SH-SY5Y (cell line): ENCODE measurements around the gene RFTN1.

Source experiments
- GATA2 ChIP-seq: IDR thresholded peaks from 2 replicates; pipeline ENCODE4 v1.6.1; 2011; ENCODE audit warnings: mild to moderate bottlenecking, low read depth, low read length
- GATA3 ChIP-seq: IDR thresholded peaks from 2 replicates; pipeline ENCODE4 v1.6.1; 2011; ENCODE audit warnings: low read depth, mild to moderate bottlenecking, low read length, moderate library complexity

DNA sequence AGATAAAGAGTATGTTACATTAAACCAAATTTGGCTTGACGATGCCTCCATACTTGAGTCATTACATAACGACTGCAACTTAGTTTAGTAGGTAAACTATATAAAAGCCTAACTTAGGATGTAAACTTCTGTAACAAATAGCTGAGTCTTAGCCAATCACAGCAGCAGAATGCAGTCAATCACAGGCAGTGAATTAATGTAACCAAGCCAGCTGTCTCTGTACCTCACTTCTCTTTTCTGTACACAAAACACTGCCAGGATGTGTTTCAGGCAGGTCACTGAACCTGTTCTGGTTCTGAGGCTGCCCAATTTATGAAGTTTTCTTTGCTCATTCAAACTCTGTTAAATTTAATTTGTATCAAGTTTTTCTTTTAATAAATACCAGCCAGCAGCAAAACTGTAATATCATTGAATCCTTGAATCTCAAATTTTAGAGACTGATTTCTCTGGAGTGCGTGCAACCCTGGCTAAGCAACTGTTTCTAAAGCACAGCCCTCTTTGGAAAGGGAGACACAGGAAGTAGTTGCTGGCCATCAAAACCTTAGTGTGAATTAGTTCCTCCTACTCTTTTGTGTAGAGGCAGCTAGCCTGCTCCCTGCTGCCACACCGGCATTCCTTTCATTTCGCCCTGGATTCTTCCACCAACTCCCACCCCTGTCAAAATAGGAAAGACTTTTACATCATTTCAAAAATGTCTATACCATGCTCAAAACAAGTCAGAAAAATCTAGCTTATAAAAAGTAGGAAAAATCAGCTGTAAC, 15.2 kb downstream of the RFTN1 start:
- TF ChIP-seq GATA3 = no peak
- TF ChIP-seq GATA2 = no peak
